GM12891 (cell line): Measurements from ENCODE around the gene LRRFIP2.

Experiments
- PAX5 ChIP-seq: IDR thresholded peaks from 2 replicates; pipeline ENCODE4 v1.6.1; 2011; ENCODE audit warnings: low read length, moderate library complexity, mild to moderate bottlenecking; ENCODE audit not compliant: insufficient read depth, severe bottlenecking
- POLR2A ChIP-seq: IDR thresholded peaks from 2 replicates; pipeline ENCODE4 v1.6.1; 2011; ENCODE audit warnings: low read depth, low read length, control low read depth
- POLR2AphosphoS5 ChIP-seq: IDR thresholded peaks from 2 replicates; pipeline ENCODE4 v1.6.1; 2011; ENCODE audit warnings: low read depth, low read length, control low read depth
- POU2F2 ChIP-seq: IDR thresholded peaks from 2 replicates; pipeline ENCODE4 v1.6.1; 2011; ENCODE audit warnings: low read depth, mild to moderate bottlenecking, control low read depth, low read length, moderate library complexity
- SPI1 ChIP-seq: IDR thresholded peaks from 2 replicates; pipeline ENCODE4 v1.6.1; 2011; ENCODE audit warnings: low read depth, low read length, control low read depth
- TAF1 ChIP-seq: IDR thresholded peaks from 2 replicates; pipeline ENCODE4 v1.6.1; 2011; ENCODE audit warnings: low read depth, low read length, control low read depth

GRCh38 chr3:37098884-37099283, 75.5 kb downstream of the LRRFIP2 start:
- TF ChIP-seq POLR2A: no peak
- no peak for TF ChIP-seq TAF1
- no peak for TF ChIP-seq POLR2AphosphoS5
- no peak for TF ChIP-seq POU2F2
- no peak for TF ChIP-seq SPI1
- TF ChIP-seq PAX5: no peak
